Fibroblast of peridontal ligament (primary cell): ENCODE data around the gene SH3GL1.
A peak's percentile ranks its signal among the peaks of the same experiment; 100 is the strongest.

Experiments
- DNase-seq: peaks from one replicate; pipeline ENCODE4 v3.0.0-alpha.2; 2010; ENCODE audit errors: extremely low read depth

SH3GL1 gene

DNA sequence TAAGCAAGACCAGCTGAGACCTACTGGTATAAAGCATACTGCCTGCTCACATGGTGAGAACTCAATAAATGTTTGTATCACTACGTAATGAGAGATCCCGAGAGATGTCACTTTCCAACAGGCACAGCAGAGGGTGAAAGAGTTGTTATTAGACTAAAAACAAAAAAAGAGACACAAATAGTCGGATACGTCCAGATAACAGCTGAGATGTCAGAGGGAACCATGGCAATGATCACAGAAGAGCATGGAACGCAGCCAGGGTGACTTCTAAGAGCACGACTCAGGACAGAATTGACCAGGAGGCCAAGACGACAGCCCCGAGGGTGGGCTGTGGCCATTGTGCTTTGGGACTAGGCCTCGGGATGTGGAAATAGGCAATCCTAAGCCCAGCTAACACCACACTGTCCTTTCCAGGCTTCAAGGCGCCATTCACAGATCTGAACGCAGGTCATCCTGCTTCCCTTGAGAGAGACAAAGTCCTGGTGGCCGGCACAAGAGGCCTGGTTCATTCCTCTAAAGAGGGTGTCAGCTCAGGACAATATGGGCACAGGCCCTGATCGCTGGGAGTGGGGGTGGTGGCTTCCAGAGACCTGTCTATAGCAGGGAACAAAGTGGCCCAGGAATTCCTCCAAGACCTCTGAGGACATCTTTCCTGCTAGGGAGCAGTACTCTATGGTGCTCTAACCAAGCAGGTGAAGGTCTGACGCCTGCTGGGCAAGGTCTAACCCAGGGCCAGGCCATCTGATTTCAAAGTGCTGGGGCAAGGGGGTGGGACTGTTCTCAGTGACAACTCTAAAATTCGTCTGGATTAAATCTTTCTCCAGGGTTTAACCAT, 3.2 kb downstream of the SH3GL1 start:
- DNase-seq, result no peak

DNA sequence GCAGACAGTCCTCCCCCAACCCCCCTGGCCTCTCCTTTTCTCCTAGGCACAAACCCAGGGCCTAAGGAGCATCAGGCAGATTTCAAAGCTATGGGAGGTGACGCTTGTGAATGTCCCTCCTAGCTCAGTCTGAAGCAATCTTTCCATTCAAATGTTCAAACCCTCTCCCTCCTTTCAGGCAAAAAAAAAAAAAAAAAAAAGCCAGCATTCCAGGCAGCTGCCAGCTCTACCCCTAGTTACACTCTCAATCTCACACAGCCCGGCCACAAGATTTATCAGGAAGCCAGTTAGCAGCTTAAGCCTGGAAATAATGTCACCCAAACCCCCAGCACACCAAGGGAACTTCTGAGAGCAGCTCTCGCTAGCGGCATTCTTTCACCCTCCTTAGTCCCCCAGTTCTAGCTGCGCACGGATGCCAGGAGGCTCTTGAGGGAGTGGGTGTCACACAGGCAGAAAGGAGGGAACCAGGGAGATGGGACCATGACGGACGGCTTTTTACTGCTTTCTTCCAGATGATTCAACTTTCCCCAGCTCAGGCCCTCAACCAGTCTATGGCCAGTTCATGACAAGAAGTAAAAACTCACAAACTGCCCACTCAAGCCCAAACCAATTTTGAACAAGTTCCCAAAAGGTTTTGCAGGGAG, 6.3 kb downstream of the SH3GL1 start:
- DNase-seq, result peak; percentile 51

DNA sequence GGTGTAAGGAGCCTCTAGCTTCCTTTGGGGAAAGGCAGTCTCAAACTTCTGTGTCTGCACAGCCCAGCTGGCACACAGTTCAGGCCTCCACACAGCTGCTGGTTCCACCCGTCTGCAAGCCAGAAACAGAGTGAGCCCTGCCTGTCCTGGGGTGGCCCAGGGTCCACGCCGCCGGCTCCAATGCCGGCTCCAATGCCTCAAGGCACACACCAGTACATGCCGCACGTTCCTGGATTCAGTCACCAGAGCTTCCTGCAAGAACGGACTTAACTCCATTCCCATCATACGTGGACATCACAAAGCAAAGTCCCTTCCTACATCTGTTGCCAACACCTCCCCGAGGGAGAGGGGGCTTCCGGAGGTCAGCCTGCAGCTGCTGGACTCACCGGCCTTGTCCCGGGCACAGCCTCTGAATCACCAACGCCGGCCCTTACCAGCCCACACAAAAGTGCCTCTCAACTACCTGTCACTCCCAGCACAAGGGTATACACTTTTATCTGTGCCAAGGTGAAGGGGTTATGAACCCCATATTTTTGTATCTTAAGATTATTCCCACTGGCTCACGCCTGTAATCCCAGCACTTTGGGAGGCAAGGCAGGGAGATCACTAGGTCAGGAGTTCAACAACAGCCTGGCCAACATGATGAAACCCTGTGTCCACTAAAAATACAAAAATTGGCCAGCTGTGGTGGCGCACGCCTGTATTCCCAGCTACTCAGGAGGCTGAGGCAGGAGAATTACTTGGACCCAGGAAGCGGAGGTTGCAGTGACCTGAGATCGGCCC, 8.5 kb downstream of the SH3GL1 start:
- no peak for DNase-seq

DNA sequence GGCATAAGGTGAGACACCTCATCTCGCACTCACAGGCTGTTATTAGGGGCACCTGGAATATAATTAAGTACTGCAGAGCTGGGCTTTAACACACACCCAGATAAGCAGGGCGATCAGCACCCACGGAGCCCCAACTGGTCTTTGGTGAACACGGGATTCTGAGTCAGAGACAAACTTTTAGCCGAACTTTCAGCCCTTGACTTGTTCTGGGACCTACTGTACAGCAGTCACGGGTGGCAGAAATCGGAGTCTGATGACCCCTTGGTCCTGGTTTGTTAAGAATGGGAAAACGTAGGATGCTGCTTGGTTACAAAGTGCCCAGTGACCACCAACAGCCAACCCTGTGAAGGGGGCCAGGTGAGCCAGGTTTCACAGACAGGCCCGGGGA, 9.0 kb downstream of the SH3GL1 start:
- DNase-seq, result no peak

DNA sequence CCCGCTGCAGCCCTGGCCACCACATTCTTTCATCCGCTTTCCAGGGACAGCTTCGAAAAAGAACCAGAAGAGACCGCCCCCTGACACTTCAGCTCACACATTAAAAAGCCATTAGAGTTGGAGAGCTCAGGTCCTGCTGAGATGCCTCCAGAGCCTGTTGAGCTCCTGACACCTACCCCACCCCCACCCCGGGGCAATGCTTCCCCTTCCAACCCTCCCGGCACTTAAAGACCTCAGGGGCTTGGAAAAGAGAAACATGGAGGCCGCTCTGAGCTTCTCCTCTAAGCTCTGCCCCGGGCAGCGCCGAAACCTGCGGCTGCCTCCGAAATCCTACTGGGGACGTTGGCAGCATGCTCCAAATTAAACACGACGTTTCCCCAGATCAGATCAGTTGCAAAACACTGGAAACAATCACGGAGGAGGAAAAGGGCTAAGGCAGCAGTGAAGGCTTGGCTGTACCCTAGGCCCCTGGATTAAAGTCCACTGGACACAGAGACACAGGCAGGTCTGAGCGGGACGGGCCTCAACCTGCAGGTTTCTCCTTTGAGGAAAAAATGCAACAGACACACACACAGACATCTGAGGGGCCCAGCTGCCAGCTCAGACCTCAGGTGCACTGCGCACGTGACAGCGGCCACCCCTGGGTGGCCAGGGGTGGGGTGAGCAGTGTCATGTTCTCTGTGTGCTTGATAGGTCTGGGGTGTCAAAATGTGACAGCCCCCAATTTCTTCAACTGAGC, 9.6 kb downstream of the SH3GL1 start:
- DNase-seq, result no peak

DNA sequence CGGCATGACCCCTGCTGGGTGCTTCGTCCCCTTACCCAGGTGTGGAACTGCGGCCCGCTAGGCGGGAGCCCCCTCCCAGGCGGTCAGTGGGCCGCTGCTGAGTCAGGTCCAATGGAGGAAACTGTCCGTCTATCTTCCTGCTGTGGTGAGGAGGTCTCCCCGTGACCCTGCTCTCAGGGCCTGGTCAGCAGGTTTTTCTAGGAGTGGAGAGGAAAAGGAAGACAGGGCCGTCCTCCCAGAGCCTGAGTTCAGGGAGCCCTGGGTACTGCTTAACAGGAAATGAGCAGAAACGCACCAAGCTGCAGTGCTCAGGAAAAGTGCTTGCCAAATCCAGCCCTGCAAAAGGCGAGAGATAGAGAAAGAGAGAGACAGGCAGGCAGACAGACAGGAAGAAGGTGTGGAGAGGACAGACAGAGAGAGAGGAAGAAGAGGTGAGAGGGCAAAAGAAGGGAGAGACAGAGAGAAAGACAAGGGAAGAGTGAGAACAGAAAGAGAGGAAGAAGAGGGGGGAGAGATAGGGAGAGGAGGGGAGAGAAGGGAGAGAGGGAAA, 10.3 kb downstream of the SH3GL1 start:
- no peak for DNase-seq

DNA sequence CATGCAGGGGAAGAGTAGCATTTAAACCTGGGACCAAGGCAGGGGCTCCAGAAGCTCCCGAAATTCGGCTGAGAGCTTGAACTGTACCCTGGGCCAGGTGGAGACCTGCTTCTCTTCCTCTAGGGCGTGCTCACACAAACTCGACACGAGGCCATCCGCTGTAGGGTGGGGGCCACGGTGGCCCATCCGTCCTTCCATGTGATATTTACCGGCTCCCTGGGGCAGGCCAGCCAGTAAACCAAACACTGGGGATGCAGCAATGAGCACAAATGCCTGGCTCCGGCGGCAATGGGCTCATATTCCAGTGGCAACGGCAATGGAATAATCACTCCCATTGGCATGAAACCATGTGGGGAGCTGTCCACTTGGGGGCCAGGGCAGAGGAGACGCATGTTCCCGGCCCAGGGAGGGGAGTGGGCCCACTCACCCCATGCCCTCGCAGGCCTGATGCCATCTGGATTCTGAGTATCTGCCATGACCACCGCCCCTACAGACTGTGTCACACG, 10.8 kb downstream of the SH3GL1 start:
- DNase-seq, result no peak

DNA sequence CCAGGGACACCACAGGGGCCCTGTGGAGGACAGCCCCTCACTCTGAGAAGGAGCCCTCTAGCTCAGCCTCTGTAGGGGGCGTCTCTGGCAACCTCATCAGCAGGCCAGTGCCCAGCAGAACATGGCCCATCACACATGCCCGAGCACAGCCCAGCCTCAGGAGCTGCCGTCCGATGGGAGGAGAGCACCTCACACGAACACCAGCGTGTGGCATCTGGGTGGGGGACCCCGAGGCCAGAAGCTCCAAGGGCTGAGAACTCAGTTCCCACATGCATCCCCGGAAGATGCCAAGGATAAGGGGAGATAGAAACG, 11.3 kb downstream of the SH3GL1 start:
- DNase-seq, result no peak

DNA sequence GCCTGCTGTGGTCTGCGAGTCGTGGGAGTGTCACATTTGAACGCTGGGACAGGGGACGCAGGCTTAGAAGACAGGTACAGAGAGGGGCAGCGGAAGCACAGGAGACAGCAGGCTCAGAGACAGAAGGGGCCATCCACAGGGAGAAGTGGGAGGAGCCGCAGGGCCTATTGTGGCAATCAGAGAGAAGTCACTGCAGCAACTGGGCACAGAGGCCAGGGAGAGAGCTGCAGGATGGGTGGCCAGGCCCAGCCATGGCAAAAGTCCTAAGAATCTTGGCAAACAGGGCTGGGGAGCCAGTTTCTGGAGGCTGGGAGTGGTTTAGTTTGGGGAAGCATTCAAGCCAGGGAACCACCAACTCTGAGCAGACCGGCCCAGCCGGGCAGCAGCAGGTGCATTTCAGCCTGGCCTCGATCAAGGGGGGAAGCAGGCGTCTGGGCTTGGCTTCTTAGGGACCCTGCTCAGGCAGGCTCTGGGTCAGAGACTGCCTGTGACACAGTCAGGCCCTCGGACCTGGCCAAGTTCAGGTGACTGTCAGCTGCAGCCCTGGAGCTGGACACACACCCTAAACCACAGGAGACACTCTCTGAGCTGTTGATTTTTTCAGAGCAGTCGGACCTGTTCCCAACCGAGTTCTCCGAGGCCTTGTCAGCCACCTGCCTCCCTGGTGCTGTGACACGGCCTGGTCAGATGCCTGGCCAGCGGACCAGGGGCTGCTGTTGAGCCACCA, 11.8 kb downstream of the SH3GL1 start:
- no peak for DNase-seq

DNA sequence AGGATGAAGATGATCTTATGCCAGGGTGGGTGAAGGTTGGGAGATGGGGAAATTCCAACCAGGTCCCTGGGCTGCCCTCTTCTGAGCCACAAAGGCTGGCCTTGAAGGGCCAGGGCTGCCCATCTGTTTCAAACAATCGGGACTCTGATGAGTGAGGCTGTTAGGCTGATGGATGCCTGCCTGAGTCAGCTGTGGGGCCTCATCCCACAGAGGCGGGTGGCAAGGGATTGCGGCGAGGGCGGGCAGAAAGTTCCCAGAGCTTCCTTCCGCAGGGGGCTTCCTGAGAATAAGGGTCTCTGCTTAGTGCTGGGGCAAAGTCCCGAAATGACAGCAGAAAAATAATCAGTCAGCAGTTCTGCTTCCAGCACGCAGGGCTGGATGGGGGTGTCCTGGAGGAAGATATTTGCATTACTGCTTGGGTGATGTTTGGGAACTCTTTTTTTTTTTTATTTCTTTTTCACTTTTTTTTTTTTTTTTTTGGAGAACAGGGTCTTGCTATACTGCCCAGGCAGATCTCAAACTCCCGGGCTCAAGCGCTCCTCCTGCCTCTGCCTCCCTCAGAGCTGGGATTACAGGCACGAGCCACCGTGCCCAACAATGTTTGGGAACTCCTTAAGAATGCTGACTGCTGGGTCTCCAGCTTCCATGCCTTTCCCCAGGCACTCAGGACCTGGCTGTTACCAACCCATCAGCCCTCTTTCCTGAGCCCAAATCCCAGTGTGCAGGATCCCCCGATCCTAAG, 14.1 kb downstream of the SH3GL1 start:
- DNase-seq, result no peak

DNA sequence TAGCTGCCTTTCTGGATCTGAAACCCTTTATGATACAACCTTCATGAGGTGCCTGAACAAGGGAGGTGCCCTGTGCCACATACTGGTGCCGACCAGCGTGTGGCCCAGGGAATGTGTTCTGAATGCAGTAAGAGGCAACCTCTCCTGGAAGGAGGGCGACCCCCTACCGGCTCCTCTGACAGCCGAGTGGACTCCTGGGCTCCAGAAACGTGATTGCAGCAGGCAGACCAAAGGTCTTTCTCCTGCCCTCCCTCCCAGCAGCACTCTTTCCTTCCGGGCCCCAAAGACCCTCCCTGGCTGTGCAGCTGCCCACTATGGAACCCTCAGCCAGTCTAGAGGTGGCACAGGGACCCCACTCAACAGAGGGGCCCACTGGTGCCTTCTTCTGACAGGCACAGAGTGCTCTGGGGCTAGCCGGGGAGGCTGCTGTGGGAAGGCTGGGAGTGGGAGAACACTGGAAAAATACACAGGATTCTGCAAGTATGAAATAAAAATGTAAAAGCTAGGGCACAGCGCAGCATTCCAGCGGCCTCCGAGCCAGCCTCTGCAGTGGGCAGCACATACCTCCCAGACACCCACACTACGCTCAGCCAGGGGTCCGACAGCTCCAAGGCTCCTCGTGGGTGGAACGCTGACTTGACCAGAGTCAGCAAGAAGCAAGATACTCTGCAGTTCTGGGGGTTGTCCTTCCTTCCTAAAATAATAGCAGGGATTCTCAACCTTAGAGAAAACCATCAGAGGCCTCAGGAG, 14.9 kb downstream of the SH3GL1 start:
- DNase-seq, result no peak

DNA sequence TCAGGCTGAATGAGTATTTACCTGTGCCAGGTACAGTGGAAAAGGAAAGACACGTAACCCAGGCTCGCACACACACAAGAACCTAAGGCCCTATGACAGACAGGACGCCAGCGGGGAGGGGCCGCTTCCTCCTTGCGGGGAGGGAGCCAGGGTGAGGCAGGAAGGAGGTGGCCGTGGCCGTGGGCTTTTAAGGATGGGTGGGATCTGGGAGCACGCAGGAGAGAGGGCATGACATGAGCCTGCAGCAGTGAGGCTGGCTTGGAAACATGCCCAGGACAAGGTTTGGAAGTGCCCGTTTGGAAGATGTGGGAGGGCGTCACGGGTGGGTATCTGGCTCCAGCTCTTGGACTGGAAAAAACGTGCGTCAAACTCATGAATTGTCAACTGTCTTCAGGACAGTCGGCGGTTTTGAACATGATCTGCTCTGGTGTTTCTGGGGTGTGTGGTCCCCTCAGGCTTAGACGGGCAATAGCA, 20.1 kb downstream of the SH3GL1 start:
- no peak for DNase-seq

DNA sequence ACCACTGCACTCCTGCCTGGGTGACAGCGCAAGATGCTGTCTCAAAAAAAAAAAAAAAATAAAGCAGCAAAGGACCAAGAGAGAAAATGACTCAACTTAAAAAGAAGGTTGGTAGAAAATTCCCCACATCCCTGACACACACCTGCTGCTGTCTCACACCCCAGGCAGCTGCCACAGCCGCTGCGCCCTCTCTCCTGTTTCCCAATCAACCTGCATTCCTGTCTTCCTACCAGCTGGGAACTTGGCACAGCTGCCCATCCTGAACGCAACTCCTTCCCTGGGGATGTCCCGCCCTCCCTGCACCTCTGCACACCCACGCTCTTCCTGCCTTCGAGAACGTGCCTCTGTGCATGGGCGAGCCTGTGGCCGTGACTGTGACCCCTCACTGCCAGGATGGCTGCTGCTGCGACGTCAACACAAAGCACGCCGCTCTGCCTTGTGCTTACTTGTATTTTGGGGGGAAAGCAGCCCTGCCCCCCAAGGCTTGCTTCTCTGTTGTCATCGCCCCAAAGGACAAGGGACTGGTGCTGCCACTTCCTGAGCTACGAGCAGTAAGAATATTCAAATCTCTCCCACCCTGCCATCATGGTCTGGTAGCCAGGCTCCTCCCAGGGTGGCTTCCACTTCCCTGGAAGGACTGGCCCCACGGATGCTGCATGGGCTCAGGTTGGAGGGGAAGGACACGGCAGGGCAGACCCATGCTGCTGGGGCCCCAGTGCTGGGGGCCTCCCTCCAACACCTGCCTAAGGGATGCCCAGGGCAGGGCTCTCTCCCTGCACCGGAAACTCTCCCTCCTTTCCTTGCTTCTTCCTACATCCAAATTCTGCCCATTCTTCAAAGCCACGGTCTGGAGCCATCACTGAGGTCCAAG, 20.7 kb downstream of the SH3GL1 start:
- DNase-seq, result no peak

DNA sequence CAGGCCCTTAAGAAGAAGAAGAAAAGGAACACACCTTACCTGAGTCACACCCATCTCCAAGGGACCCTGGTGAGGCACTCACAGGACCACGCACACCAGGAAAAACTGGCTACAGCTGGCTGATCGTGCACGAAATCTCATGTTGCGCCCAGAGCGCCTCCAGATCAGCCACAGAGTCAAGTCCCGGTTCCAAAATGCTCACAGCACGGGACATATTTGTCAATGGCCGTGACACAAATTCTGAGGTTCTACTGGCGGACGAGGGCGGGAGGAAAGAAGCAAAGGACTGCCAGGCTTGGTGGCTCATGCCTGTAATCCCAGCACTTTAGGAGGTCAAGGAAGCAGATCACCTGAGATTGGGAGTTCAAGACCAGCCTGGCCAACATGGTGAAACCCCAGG, 21.5 kb downstream of the SH3GL1 start:
- DNase-seq, result no peak

DNA sequence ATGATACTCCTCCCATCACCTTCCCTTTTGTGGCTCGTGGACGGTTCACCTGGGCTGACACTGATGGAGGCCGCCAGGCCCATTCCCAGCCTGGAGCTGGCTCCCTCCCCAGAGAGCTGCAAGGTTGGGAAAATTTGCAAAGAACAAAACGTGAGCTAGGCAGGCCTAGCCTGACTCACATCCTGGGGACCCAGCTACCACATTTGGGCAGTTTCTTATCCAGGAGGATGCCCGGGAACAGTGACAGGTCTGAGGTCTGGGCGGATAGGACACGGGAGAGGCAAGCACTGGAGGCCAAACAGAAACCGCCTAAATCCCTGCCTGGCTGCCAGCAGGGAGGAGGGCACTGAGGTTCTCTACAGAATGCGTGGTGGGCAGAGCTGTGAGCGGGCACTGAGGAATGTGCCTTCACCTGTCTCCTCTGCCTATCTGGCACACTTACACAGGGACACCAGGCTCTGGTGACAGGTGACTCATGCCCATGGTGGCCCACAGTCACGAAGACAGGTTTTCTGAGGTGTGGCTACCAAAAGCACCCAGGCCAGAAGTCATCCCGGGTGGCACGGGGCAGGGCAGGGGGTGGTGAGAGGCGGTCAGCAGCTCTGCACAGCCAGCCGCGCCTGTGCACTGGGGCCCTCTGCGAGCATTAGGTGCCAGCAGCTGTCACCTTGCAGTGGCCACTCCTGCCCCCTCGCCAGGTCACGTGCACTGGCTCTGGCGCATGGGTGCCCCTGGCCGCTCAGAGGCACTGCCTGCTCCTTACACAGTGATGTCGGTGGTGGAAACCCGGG, 23.2 kb downstream of the SH3GL1 start:
- DNase-seq, result no peak

DNA sequence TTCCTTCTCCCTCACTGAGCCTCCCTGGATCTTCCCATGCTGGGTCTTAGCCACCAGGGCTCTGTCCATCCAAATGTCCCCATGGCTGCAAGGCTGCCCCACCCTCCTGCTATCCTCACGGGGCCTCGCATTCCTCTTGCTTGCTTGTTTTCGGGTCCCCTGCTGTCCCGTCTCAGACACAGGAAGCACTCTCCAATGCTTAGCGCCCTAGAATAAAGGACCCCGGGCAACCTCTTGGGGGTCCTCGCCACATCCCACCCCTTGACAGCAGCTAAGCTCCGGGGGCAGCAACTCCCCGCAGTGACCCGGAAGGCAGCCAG, 23.7 kb downstream of the SH3GL1 start:
- DNase-seq, result no peak

DNA sequence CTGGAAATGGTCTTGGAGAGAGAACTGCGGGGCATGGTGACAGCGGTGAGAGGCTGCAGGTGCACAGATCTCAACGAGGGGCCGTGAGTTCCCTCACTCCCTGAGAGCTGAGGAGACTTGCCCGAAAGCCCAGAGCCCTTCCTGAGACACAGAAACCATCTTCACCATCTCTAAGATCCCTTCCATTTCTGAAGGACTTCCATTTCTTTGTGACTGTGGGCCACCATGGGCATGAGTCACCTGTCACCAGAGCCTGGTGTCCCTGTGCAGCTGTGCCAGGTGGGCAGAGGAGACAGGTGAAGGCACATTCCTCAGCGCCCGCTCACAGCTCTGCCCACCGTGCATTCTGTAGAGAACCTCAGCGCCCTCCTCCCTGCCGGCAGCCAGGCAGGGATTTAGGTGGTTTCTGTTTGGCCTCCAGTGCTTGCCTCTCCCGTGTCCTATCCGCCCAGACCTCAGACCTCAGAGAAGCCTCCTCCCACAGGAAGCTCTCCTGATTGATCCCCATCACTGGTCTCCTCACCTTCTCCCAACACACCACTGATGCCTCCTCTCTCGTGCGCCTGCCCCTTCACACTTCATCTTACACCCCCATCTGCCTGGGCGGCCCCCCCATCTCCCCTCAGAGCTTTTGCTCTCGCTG, 24.2 kb downstream of the SH3GL1 start:
- DNase-seq, result no peak
